Raji (cell line): ENCODE data around the gene ADAMTSL1.

Experiments used
- POLR2A ChIP-seq: IDR thresholded peaks from 2 replicates; pipeline ENCODE4 v1.6.1; 2011; ENCODE audit warnings: low read depth, low read length, control low read depth; ENCODE audit not compliant: insufficient read depth

The ADAMTSL1 gene

GRCh38 chr9:18881758-18882157, 407.8 kb downstream of the ADAMTSL1 start:
- no peak for TF ChIP-seq POLR2A

- no peak for TF ChIP-seq POLR2A
These were observed 413.6 kb downstream of the ADAMTSL1 start for GRCh38 chr9:18887546-18887945.

- no peak for TF ChIP-seq POLR2A
These were observed 414.3 kb downstream of the ADAMTSL1 start for GRCh38 chr9:18888290-18888689.

GRCh38 chr9:18889550-18889949, 415.6 kb downstream of the ADAMTSL1 start:
- no peak for TF ChIP-seq POLR2A

- TF ChIP-seq POLR2A: no peak
These were observed 416.4 kb downstream of the ADAMTSL1 start for GRCh38 chr9:18890372-18890771.

GRCh38 chr9:18891946-18892670, 418.2 kb downstream of the ADAMTSL1 start:
- TF ChIP-seq POLR2A: no peak

- TF ChIP-seq POLR2A: no peak
These were observed 419.1 kb downstream of the ADAMTSL1 start for GRCh38 chr9:18893046-18893445.

GRCh38 chr9:18893491-18893890, 419.5 kb downstream of the ADAMTSL1 start:
- no peak for TF ChIP-seq POLR2A

GRCh38 chr9:18896004-18896403, 422.1 kb downstream of the ADAMTSL1 start:
- TF ChIP-seq POLR2A: no peak

- TF ChIP-seq POLR2A: no peak
These were observed 422.7 kb downstream of the ADAMTSL1 start for GRCh38 chr9:18896531-18897179.

GRCh38 chr9:18903450-18903849, 429.5 kb downstream of the ADAMTSL1 start:
- TF ChIP-seq POLR2A: no peak

- no peak for TF ChIP-seq POLR2A
These were observed 431.3 kb downstream of the ADAMTSL1 start for GRCh38 chr9:18905028-18905882.

- TF ChIP-seq POLR2A: no peak
These were observed 432.1 kb downstream of the ADAMTSL1 start for GRCh38 chr9:18905883-18906629.

- TF ChIP-seq POLR2A: no peak
These were observed 432.9 kb downstream of the ADAMTSL1 start for GRCh38 chr9:18906656-18907395.
